HG03196 (cell line): Measurements from ENCODE around the gene ASNSD1.
"Not testable (repeated sequence)": the region's sequence is repeated elsewhere in the genome, so short reads cannot be mapped to it uniquely, and the experiment has no call there.

Source experiments
- ATAC-seq: cut with Tn5 transposase; IDR thresholded peaks from one replicate; pipeline ENCODE4 v1.9.1; 2021; ENCODE audit not compliant: unreplicated experiment

Gene ASNSD1

DNA sequence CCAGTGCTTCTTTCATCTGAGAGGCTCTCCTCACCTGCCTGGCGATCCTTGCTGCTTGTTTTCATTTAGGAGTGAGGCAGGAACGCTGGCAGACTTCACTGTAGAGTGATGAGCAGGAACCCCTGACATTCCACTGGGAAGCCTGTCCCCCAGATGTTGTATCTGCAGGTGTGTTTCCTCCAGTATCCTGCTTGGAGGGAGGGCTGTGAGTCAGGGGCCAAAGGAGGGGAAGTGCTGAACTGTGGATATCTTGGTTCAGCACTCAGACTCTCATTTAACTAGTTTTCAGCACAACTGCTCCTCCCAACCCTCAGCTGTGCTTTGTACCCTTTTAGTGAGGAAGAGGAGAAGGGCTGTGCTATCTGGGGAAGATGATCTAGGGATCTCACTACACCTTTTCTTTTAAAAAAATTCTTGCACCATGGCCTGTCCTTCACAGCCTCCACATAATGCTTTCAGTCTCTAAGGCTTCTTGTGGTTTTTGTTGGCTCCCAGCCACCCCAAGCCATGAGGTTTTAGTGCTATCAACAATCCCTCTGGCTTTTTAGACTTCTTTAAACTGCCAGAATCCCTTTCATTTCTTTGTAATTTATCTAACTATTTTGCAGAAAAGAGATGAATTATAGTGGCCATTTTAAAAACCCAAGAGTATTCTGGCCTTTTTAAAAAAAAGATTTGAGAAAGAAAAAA lies 24.4 kb downstream of the ASNSD1 start:
- no peak for ATAC-seq

DNA sequence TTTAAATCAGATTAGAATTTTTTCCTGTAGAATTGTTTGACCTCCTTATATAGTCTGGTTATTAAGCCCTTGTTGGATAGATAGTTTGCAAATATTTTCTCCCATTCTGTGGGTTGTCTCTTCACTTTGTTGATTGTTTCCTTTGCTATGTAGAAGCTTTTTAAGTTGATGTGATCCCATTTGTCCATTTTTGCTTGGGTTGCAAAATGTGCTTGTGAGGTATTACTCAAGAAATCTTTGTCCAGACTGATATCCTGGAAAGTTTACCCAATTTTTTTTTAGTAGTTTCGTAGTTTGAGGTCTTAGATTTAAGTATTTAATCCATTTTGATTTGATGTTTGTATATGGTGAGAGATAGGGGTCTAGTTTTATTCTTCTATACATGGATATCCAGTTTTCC lies 26.5 kb downstream of the ASNSD1 start:
- not testable (repeated sequence) for ATAC-seq

DNA sequence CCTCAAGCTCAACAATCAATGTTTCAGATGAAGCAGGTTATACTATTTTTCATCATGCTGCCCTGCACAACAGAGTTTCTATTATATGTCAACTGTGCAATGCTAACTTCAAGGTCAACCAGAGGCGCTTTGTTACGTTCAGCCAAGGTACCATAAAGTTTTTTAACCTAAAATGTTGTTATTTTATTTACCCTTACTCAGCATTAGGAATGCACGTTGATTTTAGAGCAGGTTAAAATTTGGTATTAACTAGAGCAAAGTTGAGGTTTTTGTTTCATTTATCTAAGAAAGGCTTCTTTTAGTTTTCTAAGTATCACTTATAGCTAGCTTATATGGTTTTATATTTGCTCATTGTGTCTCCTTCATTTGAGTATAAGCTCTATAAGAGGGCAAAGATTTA lies 35.0 kb downstream of the ASNSD1 start:
- no peak for ATAC-seq

DNA sequence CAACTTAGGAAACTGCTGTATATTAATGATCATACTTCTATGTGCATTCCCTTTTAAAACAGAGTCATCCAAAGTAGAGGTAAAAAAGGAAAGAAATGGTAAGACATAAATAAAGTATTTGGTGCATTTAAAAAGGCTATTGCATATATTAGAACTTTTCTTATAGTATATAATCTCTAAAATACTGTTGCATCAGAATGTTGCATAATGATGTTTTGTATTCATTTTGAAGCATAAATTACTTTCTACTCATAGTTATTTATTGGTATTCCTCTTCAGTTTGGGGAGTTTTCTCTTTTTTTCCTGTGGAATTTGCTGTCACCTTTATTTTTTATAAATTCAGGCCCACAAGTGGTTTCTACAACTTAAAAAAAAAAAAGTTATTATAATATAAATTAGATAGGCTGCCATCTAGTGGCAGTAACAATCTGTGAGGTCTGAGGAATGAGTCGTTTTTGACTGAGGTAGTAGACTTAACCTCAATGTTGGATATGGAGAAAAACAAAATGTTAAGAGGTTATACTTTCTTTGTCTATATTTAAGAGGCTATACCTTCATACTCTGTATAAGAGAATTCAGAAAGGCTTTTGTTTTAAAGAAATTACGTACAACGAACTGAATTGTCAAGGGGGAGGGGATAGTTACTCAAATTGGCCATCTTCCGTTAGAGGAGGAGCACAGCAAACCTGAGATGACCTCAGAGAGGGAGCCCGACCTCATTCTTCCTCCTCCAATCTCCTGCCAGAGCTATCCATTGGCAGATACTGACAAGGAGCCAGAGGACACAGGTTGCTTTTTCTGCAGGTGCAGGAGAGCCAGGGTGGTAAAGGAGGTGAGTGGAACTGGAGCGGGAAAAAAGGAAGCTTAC lies 37.0 kb downstream of the ASNSD1 start:
- no peak for ATAC-seq

DNA sequence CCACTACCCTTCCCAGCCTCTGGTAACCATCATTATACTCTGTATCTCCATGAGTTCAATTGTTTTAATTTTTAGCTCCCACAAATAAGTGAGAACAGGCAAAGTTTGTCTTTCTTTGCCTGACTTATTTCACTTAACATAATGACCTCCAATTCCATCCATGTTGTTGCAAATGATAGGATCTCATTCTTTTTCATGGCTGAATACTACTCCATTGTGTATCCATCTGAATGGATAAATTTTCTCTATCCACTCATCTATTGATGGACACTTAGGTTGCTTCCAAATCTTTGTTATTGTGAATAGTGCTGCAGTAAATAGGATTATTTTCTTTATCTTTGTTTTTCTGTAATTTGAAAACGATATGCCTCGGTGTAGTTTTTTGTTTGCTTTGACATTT lies 39.4 kb downstream of the ASNSD1 start:
- ATAC-seq, result no peak

DNA sequence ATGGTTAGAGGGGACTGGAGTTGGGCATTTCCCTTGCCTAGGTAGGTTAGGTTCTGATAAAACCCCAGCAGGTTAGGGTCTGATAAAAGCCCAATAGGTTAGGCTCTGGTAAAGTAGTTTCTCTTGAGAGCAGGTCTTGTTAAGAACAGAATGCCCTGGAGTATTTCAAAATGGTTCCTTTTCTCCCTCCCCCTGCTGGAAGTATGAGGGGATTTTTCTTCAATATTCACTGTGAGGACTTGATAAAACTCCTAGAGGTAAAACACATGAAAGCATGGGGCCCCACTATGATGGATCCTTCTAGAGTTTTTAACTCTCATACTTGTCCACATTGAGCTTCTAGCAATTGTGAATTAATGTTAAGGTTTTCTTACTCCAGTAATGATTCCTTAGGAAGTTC lies 40.8 kb downstream of the ASNSD1 start:
- ATAC-seq, result no peak

DNA sequence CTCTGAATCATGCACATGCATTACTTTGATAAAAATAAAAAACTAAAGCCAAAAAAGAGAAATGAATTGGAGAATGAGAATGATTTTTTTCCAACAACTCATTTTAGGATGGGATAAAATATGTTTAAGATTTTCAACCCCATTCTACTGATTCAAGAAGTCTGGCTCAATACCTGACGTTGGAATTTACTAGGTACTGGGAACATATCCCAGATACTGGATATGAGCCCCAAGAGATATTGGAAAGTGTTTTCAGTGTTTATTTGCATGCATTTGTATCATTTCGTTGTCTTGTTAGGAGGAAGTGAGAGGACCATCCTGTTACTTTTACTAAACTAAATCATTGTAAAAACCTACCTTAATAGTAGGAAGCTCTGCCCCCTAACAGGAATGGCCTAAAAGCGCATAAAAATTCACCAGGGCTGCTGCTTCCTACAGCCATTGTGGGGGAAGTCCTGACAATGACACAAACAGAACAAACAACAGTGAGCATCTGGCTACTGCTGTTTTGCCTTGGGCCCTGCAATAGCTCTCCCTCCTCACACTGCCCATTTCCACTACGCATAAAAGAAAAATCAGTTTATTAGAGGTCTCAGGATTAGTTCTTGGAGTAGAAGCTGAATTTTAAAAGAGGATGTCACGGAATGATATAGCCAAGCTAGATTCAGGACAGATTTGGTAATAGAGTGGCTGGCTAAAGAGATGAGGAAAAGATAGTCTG lies 48.4 kb downstream of the ASNSD1 start:
- no peak for ATAC-seq

DNA sequence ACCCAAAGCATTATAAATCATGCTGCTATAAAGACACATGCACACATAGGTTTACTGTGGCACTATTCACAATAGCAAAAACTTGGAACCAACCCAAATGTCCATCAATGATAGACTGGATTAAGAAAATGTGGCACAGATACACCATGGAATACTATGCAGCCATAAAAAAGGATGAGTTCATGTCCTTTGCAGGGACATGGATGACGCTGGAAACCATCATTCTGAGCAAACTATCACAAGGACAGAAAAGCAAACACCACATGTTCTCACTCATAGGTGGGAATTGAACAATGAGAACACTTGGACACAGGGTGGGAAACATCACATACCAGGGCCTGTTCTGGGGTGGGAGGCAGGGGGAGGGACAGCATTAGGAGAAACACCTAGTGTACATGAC lies 56.3 kb downstream of the ASNSD1 start:
- not testable (repeated sequence) for ATAC-seq

DNA sequence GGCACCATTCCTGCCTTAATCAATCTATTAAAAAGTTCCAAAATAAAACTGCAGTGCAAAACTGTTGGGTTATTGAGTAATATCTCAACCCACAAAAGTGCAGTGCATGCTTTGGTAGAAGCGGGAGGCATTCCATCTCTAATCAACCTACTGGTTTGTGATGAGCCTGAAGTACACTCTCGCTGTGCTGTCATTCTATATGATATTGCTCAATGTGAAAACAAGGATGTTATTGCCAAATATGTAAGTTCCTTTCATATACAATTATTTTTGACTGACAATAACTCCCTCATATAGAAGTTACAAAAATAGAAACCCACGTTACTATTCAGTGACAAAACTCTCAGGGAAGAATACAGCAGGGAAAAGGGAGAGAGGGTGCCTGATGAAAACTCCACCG lies 58.3 kb downstream of the ASNSD1 start:
- no peak for ATAC-seq
